MG63 (cell line): ENCODE results near the gene TMEM63B. TPM values are rescaled to one million over a fixed set of nuclear protein-coding genes. Genes with fewer than 3 reads are reported as not detected.
"Not testable (repeated sequence)": the region's sequence is repeated elsewhere in the genome, so short reads cannot be mapped to it uniquely, and the experiment has no call there.

Experiments
- DNase-seq: peaks from one replicate; pipeline ENCODE4 v3.0.0-alpha.2; 2020
- H3K27me3 ChIP-seq: fragments of 250-450 bp; sonication (Bioruptor Pico); 2 replicates; pipeline ENCODE4 v1.5.1; 2020; ENCODE audit warnings: mild to moderate bottlenecking, moderate library complexity
- H3K36me3 ChIP-seq: fragments of 250-450 bp; sonication (Bioruptor Pico); 2 replicates; pipeline ENCODE4 v1.5.1; 2020; ENCODE audit warnings: mild to moderate bottlenecking, moderate library complexity
- H3K4me3 ChIP-seq: fragments of 250-450 bp; sonication (Bioruptor Pico); 2 replicates; pipeline ENCODE4 v1.5.1; 2020; ENCODE audit warnings: mild to moderate bottlenecking, moderate library complexity
- H3K9me3 ChIP-seq: fragments of 250-450 bp; sonication (Bioruptor Pico); 2 replicates; pipeline ENCODE4 v1.5.1; 2020; ENCODE audit warnings: mild to moderate bottlenecking, moderate library complexity
- total RNA-seq: library from RNA; depleted of rRNA; stranded (reverse); fragments of >200 nt; shearing (Covaris generic); gene quantifications from 2 replicates; pipeline ENCODE4 v1.2.3, GENCODE V29; 2014; ENCODE audit warnings: low replicate concordance

The TMEM63B gene
- total RNA-seq, 1 experiment from 2014 or later: 18.4 TPM

DNA sequence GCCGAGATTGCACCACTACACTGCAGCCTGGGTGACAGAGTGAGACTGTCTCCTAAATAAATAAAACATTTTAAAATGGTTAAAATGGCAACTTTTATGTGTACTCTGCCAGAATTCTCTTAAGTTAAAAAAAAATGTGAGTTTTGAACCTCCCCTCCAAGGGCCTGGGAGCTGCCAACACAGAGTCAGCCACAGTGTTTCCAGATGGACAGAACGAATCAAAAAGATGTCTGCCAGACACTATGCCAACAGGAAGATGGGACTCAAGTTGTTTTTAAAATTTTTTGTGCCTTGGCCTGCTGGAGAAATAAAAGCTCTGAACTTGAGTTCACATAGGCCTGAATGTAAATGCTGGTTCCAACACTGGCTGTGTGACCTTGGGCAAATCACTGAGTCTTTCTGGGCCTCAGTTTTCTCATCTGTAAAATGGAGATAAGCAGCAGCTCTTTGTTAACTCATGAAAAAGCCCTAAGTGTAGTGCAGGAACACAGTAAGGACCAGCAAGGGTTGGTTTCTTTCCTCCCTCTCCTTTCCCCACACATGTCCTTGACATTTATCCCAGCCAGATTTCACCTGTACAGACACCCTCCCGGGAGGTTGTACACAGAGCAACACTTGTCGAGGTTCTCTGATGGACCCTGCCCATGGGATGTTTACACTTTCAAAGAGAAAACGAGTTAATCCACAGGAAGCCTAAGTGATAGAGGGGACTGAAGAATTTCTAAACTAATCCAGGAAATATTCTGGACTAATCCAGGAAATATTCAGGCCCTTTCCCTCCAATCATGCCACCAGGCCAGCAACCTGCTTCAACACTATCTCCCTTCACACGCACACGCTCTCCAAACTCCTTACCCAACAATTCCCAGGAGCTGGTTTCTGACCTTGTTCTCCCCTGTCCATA, 35.1 kb upstream of the TMEM63B start:
- DNase-seq: no peak
- H3K4me3 ChIP-seq: no peak overlapping the region
- H3K27me3 ChIP-seq: no peaks in the 10 kb centered on the region
- H3K9me3 ChIP-seq: no peaks in the 10 kb centered on the region
- peaks cover 86% of the 10 kb centered on the region for H3K36me3 ChIP-seq

DNA sequence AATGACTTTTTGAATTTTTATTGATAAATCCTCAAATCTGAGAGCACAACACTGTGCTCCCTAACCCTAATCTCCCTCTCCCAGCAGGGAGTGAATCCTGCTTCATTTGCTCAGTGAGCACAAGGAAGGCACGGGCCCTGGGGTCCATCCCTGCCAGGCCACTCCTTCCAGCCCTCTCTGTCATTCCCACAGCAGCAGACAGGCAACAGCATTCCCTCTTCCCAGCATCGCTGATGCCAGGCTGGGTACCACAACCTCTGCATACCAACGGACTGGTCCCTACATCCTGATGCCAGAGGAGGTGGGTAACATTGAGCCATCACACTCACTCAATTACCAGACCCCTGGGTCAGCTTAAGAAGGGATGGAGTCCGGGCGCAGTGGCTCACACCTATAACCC, 34.3 kb upstream of the TMEM63B start:
- H3K9me3 ChIP-seq: no peaks in the 10 kb centered on the region
- H3K4me3 ChIP-seq: no peak overlapping the region
- H3K27me3 ChIP-seq: no peaks in the 10 kb centered on the region
- DNase-seq: no peak
- H3K36me3 ChIP-seq: peaks cover 88% of the 10 kb centered on the region

DNA sequence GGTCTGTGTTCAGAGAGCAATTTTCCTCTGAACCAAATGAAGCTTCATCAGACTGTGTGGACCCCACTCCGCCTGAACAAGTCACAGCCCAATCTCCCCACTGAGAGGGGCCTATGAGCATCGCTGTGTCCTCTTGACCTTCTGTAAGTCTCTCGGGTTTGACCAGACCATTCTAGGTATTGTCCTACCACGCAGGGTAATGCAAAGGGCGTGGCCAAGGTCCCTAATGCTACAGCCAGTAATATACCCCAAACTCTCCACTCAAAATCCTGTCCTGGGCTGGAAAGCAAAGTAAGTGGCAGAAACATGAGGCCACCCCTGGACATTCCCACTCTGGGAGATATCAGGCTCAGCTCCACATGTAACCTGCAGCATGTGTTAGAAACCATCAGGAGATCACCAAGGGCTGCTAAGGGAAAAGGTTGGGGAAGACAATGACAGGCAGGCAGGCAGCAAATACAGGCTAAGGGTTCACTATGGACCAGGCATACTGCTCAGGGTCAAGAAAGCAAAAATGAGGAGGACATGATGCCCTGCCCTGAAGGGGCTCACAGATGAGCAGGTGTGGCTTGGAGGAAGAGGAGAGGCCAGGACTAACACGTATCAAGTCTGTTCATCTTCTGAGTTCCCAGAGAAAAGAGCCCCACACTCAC, 33.5 kb upstream of the TMEM63B start:
- DNase-seq: no peak
- H3K27me3 ChIP-seq: no peaks in the 10 kb centered on the region
- no peak overlapping the region for H3K4me3 ChIP-seq
- peaks cover 90% of the 10 kb centered on the region for H3K36me3 ChIP-seq
- H3K9me3 ChIP-seq: no peaks in the 10 kb centered on the region

DNA sequence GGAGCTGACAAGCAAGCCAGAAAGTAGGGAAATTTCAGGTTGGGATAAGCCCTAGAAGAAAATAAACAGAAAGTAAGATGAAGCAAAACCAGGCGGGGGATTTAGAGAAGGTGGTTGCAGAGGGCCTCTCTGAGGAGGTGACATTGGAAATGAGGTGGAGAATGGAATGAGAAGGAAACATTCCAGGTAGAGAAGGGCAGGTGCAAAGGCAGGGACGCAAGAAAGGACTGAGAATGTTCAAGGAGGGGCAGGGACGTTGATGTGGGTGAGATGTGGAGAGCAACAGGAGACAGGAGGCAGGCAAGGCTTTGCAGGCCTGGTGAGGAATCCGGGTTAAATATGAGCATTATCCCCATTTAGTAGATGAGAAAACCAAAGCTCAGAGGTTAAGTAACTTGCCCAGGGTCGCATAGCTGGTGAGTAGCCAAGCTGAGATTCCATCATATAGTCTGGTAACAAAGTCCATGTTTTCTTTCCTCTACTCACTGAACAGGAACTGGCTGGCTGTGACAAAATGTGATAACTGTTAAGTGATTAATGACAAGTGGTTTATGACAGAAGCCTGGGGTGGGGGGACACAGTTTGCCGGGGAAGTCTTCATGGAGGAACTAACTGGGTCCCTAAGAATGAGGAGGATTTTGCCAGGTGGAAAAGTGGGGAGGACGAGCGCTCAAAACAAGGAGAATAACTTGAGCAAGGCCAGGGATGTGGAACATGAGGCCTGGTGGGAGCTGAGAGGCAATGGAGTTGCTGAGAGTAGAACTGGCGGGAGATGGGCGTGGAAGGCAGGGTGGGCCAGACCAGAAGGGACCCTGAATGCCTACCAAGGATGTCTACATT, 32.7 kb upstream of the TMEM63B start:
- Histone ChIP-seq H3K9me3 (no peaks in the 10 kb centered on the region), H3K27me3 (no peaks in the 10 kb centered on the region), H3K4me3 (no peak overlapping the region), H3K36me3 (peaks cover 90% of the 10 kb centered on the region)
- DNase-seq: no peak

DNA sequence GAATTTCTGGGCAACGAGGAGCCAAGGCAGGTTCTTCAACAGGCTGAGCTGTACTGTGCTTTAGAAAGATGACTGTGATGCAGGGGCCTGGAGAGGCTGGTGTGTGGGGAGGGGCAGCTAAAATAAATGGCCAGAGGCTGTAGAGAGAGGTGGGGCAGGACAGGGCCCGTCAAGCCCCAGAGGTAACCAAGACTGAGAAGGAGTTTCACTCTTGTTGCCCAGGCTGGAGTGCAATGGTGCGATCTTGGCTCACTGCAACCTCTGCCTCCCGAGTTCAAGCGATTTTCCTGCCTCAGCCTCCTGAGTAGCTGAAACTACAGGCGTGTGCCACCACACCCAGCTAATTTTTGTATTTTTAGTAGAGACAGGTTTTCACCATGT, 32.1 kb upstream of the TMEM63B start:
- H3K9me3 ChIP-seq, DNase-seq, H3K4me3 ChIP-seq, H3K27me3 ChIP-seq: not testable (repeated sequence)
- peaks cover 90% of the 10 kb centered on the region for H3K36me3 ChIP-seq

DNA sequence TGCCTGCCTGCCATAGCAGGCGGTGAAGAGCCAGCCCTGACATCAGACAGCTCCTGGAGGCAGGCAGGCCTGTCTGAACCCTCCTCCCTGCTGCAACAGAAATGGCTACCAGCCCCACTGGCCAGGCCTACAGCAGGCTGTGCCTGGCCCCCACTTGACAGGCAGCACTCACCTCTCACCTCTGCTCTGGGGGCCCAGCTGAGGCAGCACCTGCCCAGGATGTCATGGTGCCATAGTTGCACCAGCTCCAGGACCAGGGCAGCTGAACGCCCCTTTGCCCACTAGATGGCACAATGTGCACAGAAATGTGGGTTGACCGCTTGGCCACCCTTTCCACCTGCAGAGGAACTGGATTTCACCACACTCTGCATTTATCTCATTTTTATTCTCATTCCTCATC, 30.7 kb upstream of the TMEM63B start:
- H3K4me3 ChIP-seq: no peak overlapping the region
- peak; percentile 87 for DNase-seq
- H3K36me3 ChIP-seq: peaks cover 91% of the 10 kb centered on the region
- H3K9me3 ChIP-seq: no peaks in the 10 kb centered on the region
- no peaks in the 10 kb centered on the region for H3K27me3 ChIP-seq

DNA sequence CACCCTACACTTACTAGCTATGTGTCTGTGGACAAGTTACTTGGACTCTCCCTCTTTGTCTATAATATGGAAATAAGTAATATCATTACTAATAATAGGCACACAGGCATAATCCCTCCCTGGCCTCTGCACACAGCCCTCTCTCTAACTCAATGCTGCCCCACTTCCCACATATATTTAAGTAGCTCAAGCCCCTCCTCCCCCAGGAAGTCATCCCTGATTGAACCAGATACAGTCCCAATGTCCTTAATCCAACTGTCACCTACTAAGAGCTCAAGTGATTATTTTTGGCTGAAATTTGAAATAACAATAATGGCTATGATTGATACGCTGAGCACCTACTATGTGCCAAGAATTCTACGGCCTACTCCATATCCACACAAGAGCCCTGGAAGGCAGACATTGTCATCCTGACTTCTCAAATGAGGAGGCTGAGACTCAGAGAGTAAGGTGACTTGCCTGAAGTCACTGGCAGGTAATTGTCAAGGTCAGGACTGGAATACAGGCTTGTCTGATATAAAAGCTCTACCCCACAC, 29.5 kb upstream of the TMEM63B start:
- H3K4me3 ChIP-seq: no peak overlapping the region
- H3K36me3 ChIP-seq: peaks cover 91% of the 10 kb centered on the region
- H3K9me3 ChIP-seq: no peaks in the 10 kb centered on the region
- no peak for DNase-seq
- no peaks in the 10 kb centered on the region for H3K27me3 ChIP-seq

DNA sequence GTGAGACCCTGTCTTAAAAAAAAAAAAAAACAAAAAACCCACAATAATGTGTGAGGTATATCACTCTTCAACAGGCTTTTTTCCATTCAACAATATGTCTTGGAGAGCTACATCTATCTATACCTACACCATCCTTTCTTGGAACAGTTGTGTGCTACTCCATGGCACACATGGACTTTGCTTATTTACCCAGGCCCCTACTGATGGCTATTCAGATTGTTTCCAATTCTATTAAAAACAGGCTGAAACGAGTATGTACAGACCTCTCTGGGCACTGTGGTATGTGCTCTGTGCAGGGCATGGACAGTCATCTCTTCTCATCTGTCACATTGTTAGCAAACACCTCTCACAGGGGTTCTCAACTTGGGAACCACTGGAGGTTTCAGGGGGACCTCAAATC, 28.2 kb upstream of the TMEM63B start:
- Histone ChIP-seq H3K4me3 (no peak overlapping the region), H3K9me3 (no peaks in the 10 kb centered on the region), H3K27me3 (no peaks in the 10 kb centered on the region), H3K36me3 (peaks cover 92% of the 10 kb centered on the region)
- DNase-seq: no peak

DNA sequence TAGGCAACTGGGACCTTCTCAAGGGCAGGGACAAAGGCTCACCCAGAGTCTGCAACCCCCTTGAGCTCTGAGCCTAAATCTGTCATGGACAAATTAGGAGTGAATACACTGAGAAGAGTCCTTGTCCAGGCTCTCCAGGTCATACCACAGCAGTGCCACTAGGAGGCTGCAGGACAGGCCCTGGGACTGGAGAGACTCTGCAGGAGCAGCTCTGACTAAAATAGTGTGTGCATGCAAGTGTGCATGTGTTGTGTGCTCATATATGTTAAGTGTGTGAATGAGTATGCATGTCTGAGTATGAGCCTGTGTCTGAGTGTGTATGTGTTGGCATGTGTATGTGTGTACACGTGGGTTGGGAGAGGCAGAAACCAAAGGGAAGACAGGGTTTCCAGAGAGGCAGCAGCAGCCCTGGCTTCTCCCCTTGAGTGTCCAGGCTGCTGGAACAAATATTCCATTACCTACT, 27.2 kb upstream of the TMEM63B start:
- H3K27me3 ChIP-seq: no peaks in the 10 kb centered on the region
- peaks cover 92% of the 10 kb centered on the region for H3K36me3 ChIP-seq
- no peaks in the 10 kb centered on the region for H3K9me3 ChIP-seq
- DNase-seq: peak; percentile 66
- H3K4me3 ChIP-seq: no peak overlapping the region

DNA sequence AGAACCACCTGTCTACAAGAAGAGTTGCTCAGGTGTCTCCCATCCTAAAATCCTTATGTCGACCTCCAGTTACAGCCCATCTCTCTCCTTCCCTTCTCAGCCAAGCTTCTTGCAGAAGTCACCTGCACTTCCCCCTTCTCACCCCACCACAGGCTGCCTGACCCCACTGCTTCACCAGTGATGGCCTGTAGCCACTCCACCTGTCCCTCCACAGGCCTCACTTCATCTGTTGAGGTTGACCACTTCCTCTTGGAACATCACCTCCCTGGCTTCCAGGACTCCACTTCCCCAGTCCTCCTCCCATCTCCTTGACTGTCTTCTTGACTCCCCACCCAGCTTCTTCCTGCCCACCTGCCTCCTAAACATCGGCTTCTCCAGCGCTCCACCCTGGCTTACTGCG, 25.5 kb upstream of the TMEM63B start:
- Histone ChIP-seq H3K36me3 (peaks cover 93% of the 10 kb centered on the region), H3K27me3 (no peaks in the 10 kb centered on the region), H3K9me3 (no peaks in the 10 kb centered on the region), H3K4me3 (no peak overlapping the region)
- no peak for DNase-seq

DNA sequence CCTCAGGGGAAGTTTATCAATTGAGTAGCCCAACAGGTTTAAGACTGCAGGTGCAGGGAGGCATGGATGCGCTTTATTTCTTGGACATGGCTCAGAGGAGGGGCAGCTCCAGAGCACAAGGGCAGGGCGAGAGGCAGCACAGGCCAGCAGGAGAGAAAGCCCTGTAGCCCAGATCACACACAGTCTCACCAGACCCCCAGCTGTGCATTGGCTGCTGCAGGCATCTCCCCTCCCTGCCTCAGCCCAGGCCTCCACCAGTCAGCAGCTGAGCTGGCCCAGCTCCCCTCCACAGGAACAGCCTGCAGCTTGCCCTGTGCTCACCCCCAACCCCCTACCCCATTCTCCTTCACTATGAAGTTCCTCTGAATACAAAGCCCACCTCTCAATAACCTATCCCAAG, 24.8 kb upstream of the TMEM63B start:
- no peak overlapping the region for H3K4me3 ChIP-seq
- H3K9me3 ChIP-seq: no peaks in the 10 kb centered on the region
- H3K27me3 ChIP-seq: no peaks in the 10 kb centered on the region
- DNase-seq: peak; percentile 49
- peaks cover 95% of the 10 kb centered on the region for H3K36me3 ChIP-seq

DNA sequence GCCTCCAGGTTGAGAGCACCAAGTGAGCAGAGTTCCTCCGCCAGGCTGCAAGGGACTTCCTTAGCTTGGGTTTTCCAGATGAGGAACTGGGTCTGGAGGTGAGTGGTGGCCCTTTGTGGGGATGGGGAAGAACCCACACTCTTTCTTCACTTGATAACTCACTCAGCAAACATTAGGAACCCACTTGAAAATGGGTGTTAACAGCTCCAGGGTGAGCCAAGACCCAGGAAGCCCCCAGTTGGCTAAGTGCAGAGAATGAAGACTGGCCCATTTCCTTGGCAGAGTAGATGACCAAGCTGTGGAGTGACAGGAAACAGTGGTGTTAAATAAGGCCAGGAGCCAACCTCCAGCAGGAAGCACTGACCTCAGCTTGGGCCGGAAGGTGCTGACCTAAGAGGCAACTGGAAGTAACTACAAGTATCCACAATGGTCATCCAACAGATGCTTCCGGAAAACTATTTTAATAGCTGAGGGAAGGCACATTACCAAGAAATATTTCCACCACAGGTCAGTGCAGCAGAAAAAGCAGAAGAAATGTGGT, 22.8 kb upstream of the TMEM63B start:
- Histone ChIP-seq H3K27me3 (no peaks in the 10 kb centered on the region), H3K9me3 (no peaks in the 10 kb centered on the region), H3K4me3 (no peak overlapping the region), H3K36me3 (peaks cover 96% of the 10 kb centered on the region)
- peak; percentile 55 for DNase-seq

DNA sequence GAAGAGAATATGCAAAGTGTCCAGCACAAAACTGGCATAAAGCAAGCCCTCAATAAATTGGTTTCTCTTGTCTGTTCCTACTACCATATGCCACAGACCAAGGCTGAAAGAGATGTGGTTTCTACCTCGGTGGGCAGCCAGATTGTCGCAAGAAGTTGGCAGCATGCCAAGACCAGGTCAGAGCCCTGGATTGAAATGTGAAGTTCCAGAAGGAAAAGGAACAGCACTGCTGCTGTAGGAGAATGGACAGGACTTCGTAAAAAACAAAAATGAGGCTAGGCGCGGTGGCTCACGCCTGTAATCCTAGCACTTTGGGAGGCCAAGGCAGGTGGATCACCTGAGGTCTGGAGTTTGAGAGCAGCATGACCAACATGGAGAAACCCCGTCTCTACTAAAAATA, 22.2 kb upstream of the TMEM63B start:
- H3K4me3 ChIP-seq: no peak overlapping the region
- H3K36me3 ChIP-seq: peaks cover 96% of the 10 kb centered on the region
- no peaks in the 10 kb centered on the region for H3K9me3 ChIP-seq
- no peaks in the 10 kb centered on the region for H3K27me3 ChIP-seq
- no peak for DNase-seq

DNA sequence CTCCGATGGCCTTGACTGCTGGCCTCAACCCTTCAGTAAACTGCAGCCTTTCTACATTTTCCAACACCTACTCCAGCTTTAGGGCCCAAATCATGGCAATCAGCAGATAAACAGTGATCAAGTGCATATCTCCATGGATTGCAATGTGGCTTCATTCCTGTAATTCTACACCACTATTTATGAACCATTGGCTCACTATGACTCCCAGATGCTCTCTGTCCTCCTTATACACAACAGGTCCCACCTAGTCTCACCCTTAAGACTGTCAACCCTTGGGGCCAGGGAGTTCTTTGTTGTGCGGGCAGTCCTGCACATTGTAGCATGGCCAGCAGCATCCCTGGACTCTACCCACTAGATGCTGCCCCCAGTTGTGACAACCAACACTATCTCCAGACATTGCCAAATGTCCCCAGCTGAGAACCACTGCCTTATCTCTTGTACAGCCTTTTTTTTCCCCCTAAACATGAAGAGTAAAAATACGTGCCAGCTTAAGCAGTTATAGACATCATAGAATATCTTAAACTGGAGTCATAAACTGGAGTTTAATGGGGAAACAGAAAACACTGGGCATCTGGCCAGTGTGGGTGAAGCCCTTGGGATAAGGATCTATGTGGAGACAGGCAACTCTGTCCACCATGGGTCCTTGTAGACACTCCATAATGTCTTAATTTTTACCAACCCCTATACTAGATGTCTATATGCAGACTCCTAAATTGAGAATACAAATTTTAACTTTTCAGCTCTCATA, 21.2 kb upstream of the TMEM63B start:
- Histone ChIP-seq H3K4me3 (no peak overlapping the region), H3K9me3 (no peaks in the 10 kb centered on the region), H3K36me3 (peaks cover 97% of the 10 kb centered on the region), H3K27me3 (no peaks in the 10 kb centered on the region)
- DNase-seq: no peak

DNA sequence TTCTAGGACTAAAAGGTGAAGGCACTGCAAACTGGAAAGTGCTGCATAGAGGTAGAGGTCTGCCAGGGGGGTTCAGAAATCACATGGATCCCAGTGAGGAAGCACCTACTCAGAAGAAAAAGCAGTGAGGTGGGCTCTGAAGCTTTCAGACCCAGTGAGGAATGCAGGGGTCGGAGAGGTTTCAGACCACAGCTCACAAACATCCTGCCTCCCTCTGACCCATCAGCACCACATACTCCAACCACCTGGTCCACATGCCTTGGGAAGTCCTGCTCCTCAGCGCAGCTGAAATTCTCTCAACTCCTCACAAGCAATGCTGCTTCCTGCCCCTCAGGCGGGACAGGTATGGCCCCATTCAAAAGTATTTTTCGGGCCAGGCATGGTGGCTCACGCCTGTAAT, 20.3 kb upstream of the TMEM63B start:
- no peaks in the 10 kb centered on the region for H3K27me3 ChIP-seq
- no peaks in the 10 kb centered on the region for H3K9me3 ChIP-seq
- no peak overlapping the region for H3K4me3 ChIP-seq
- peaks cover 97% of the 10 kb centered on the region for H3K36me3 ChIP-seq
- no peak for DNase-seq

DNA sequence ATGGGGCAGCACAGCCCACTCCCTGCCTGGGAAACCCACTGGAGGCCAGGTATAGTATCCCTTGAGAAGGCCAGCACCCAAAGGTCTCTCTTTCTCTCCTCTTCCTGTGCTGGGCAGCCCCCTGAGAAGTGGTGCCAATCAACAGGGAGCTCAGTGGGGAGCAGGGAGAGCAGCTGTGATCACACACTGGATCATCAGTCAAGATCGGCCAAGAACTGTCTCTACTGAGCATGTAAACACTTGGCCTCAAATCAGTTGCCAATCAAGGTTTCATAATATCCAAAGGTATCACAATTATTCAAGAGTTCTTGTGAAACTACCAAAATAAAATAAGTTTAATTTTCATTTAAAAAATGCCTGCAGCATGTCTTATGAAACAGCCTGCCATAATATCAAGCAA, 18.9 kb upstream of the TMEM63B start:
- no peak overlapping the region for H3K4me3 ChIP-seq
- H3K27me3 ChIP-seq: no peaks in the 10 kb centered on the region
- H3K36me3 ChIP-seq: peaks cover 99% of the 10 kb centered on the region
- H3K9me3 ChIP-seq: no peaks in the 10 kb centered on the region
- no peak for DNase-seq
